ENCODE data around the gene LMAN1L.

DNA sequence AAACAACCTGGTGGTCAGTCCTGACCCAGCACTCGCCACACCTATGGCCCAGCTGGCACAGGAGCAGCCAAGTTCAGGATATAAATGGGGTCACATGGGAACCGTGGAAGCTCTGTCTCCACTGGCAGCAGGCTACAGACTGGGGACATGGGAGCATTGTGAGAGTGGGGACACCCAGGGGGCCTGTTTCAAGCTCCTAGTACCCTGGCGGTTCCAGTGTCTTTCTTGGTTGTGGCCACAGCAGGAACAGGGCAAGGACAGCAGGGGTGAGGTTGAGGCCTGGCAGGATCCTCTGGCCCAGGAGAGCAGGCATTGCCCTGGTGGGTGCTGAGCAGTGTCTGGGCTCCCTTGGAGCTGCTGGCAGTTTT is 28.8 kb upstream of the LMAN1L start:
- TF ChIP-seq, protein P1, sequence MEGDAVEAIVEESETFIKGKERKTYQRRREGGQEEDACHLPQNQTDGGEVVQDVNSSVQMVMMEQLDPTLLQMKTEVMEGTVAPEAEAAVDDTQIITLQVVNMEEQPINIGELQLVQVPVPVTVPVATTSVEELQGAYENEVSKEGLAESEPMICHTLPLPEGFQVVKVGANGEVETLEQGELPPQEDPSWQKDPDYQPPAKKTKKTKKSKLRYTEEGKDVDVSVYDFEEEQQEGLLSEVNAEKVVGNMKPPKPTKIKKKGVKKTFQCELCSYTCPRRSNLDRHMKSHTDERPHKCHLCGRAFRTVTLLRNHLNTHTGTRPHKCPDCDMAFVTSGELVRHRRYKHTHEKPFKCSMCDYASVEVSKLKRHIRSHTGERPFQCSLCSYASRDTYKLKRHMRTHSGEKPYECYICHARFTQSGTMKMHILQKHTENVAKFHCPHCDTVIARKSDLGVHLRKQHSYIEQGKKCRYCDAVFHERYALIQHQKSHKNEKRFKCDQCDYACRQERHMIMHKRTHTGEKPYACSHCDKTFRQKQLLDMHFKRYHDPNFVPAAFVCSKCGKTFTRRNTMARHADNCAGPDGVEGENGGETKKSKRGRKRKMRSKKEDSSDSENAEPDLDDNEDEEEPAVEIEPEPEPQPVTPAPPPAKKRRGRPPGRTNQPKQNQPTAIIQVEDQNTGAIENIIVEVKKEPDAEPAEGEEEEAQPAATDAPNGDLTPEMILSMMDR (IDR thresholded peaks at IDR 0.05): no peak
- TF ChIP-seq POLR2A (IDR thresholded peaks at IDR 0.05) (no peak), EP300 (IDR thresholded peaks at IDR 0.05) (no peak)

Data from tibial nerve (tissue), 4 donors.